ENCODE data around the gene LRBA.

- no peak for TF ChIP-seq CTCF (IDR thresholded peaks at IDR 0.05)
- TF ChIP-seq POLR2A (IDR thresholded peaks at IDR 0.05) = no peak
- no peak for TF ChIP-seq POLR2AphosphoS5 (IDR thresholded peaks at IDR 0.05)
Measured at GRCh38 chr4:150805183-150806025, 209.7 kb downstream of the LRBA start.

Data from breast epithelium (tissue), 3 donors.